ENCODE data around the gene DBNL.
"Not testable (repeated sequence)": the region's sequence is repeated elsewhere in the genome, so short reads cannot be mapped to it uniquely, and the experiment has no call there.

DNA sequence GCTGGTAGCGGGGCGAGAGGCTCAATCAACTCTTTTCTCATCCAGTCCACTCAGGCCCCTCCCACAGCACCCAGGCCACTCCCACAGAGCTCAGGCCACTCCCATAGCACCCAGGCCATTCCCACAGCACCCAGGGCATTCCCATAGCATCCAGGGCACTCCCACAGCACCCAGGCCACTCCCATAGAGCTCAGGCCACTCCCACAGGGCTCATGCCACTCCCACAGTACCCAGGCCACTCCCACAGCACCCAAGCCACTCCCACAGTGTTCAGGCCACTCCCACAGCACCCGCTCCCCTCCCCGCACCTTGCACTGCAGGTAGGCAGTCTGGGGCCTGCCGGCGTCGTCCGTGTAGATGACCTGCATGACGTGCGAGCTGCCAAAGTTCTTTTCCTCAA is 8.1 kb upstream of the DBNL start:
- not testable (repeated sequence) for TF ChIP-seq POLR2AphosphoS5, POLR2A (IDR thresholded peaks at IDR 0.05; ENCODE audit: low read depth, low read length)
